PC-9 (cell line): ENCODE measurements around the gene DYRK2. TPM values are rescaled to one million over a fixed set of nuclear protein-coding genes. Genes with fewer than 3 reads are reported as not detected.

Source experiments
- BruUV-seq: library from RNA; stranded (reverse); fragments of 400-500 nt; replicated peaks from 2 replicates; lab custom pipeline; 2021; lab: Mats Ljungman, UMichigan
- CTCF ChIA-PET: fragments of 300-600 bp; sonication (Branson Sonifier 250); formaldehyde crosslinking; loops from one replicate; lab custom pipeline; 2022; ENCODE audit warnings: antibody characterized with exemption; lab: Charles Lee
- POLR2A ChIA-PET: fragments of 300-600 bp; sonication (Branson Sonifier 250); formaldehyde crosslinking; loops from one replicate; lab custom pipeline; 2022; ENCODE audit warnings: antibody characterized with exemption; ENCODE audit not compliant: unreplicated experiment; lab: Charles Lee
- DNase-seq, 2 experiments: peaks; one replicate each; pipeline versions ENCODE4 v3.0.0 to v3.0.0-alpha.2; 2015 to 2022; ENCODE audit warnings: mixed read lengths in 1 of 2
- H2AFZ ChIP-seq: fragments of 200-600 bp; sonication (generic); 2 replicates; pipeline ENCODE4 v1.8.1; 2017; ENCODE audit warnings: antibody characterized with exemption
- H3F3A ChIP-seq: fragments of 200-600 bp; sonication (generic); 2 replicates; pipeline ENCODE4 v1.8.1; 2017; ENCODE audit warnings: antibody characterized with exemption, mild to moderate bottlenecking, low read depth; ENCODE audit not compliant: insufficient read depth
- H3K27ac ChIP-seq: fragments of 200-600 bp; sonication (generic); 2 replicates; pipeline ENCODE4 v1.6.1; 2016; ENCODE audit warnings: mixed run types
- H3K27me3 ChIP-seq: fragments of 200-600 bp; sonication (generic); 2 replicates; pipeline ENCODE4 v1.6.1; 2016; ENCODE audit warnings: low read depth, mixed run types; ENCODE audit not compliant: insufficient read depth
- H3K36me3 ChIP-seq: fragments of 200-600 bp; sonication (generic); 2 replicates; pipeline ENCODE4 v1.6.1; 2016; ENCODE audit warnings: low read depth, mixed run types
- H3K4me1 ChIP-seq: fragments of 200-600 bp; sonication (generic); replicated peaks from 2 replicates; pipeline ENCODE4 v1.6.1; 2016; ENCODE audit warnings: mixed run types; ENCODE audit not compliant: insufficient read depth
- H3K4me2 ChIP-seq: fragments of 200-600 bp; sonication (generic); 2 replicates; pipeline ENCODE4 v1.6.1; 2017; ENCODE audit warnings: mixed run types
- H3K4me3 ChIP-seq: fragments of 200-600 bp; sonication (generic); 2 replicates; pipeline ENCODE4 v1.6.1; 2016; ENCODE audit warnings: mixed run types
- H3K79me2 ChIP-seq: fragments of 200-600 bp; sonication (generic); 2 replicates; pipeline ENCODE4 v1.6.1; 2017; ENCODE audit warnings: low read depth, mixed run types
- H3K9me2 ChIP-seq: fragments of 200-600 bp; sonication (generic); 2 replicates; pipeline ENCODE4 v1.8.1; 2017; ENCODE audit warnings: mild to moderate bottlenecking; ENCODE audit not compliant: insufficient read depth
- H3K9me3 ChIP-seq: fragments of 200-600 bp; sonication (generic); 2 replicates; pipeline ENCODE4 v1.8.1; 2016; ENCODE audit warnings: low read depth; ENCODE audit not compliant: insufficient read depth
- H4K20me1 ChIP-seq: fragments of 200-600 bp; sonication (generic); 2 replicates; pipeline ENCODE4 v1.8.1; 2017; ENCODE audit not compliant: insufficient read depth
- CTCF ChIP-seq: fragments of 200-600 bp; sonication (generic); conservative IDR thresholded peaks from 2 replicates; pipeline ENCODE4 v1.6.1; 2017; ENCODE audit warnings: mixed run types, antibody characterized with exemption, mild to moderate bottlenecking, moderate library complexity
- EZH2 ChIP-seq: fragments of 200-600 bp; sonication (generic); IDR thresholded peaks from 2 replicates; pipeline ENCODE4 v1.8.0; 2017; ENCODE audit warnings: antibody characterized with exemption, low read depth
- intact Hi-C: fragments of 100-400 bp; cut with micrococcal nuclease; formaldehyde crosslinking; loops from one replicate; pipeline ENCODE4 v1.10.0; 2022; ENCODE audit not compliant: unreplicated experiment
- total RNA-seq: library from RNA; stranded (reverse); gene quantifications from 2 replicates; pipeline ENCODE4 v1.2.3, GENCODE V29; 2021

DYRK2 gene
- total RNA-seq, 1 experiment from 2014 or later, result 42.9 TPM

- Histone ChIP-seq H3K79me2 (peaks cover 43% of the 10 kb centered on the region), H3K27me3 (no peaks in the 10 kb centered on the region), H2AFZ (peak overlapping the region; percentile 83), H3K9me3 (no peaks in the 10 kb centered on the region), H3K27ac (peak overlapping the region; percentile 98), H4K20me1 (peaks cover 22% of the 10 kb centered on the region), H3K4me2 (peak overlapping the region; percentile 99), H3K4me3 (peak overlapping the region; percentile 89), H3K9me2 (no peaks in the 10 kb centered on the region), H3F3A (peaks cover 31% of the 10 kb centered on the region), H3K36me3 (peaks cover 12% of the 10 kb centered on the region), H3K4me1 (peaks cover 53% of the 10 kb centered on the region)
- BruUV-seq, result no TSS peak
- ChIA-PET POLR2A (interaction anchor here (0.6 to 1.5 kb wide), 6 partner anchors 18 to 293 kb away, joined by 3 to 10 read pairs (median 3); no protein-coding TSS in a partner anchor), CTCF (interaction anchor here (0.6 to 1.3 kb wide), 3 partner anchors 164 to 576 kb away, joined by 3 to 9 read pairs (median 5); no protein-coding TSS in a partner anchor)
- intact Hi-C loops, result loop anchor here (1.0 to 5.0 kb wide), 9 partner anchors 56 to 376 kb away; no protein-coding TSS in a partner anchor
- no peak for TF ChIP-seq EZH2
- 0 out of 2 replicates have a peak, but pooled peaks have one; percentile 36 for TF ChIP-seq CTCF
- DNase-seq, result peak; percentile 86 to 93
These were observed 585 bp upstream of the DYRK2 start for GRCh38 chr12:67647799-67648520.

GRCh38 chr12:67649261-67649569, 670 bp downstream of the DYRK2 start:
- H3K79me2 ChIP-seq, result peaks cover 56% of the 10 kb centered on the region
- intact Hi-C loops, result loop anchor here (2.0 to 5.0 kb wide), 5 partner anchors 57 to 377 kb away; no protein-coding TSS in a partner anchor
- CTCF ChIA-PET, result no interaction called here

More at GRCh38 chr12:67649261-67649569, 670 bp downstream of the DYRK2 start:
- Histone ChIP-seq H3K4me1 (peaks cover 66% of the 10 kb centered on the region), H3K9me3 (no peaks in the 10 kb centered on the region), H3K27ac (peak overlapping the region; percentile 75), H2AFZ (no peak overlapping the region), H3K9me2 (no peaks in the 10 kb centered on the region), H4K20me1 (peaks cover 31% of the 10 kb centered on the region), H3K4me2 (peak overlapping the region; percentile 87), H3K27me3 (no peaks in the 10 kb centered on the region), H3K4me3 (peak overlapping the region; percentile 91), H3F3A (peaks cover 31% of the 10 kb centered on the region), H3K36me3 (peaks cover 25% of the 10 kb centered on the region)
- no TSS peak for BruUV-seq
- POLR2A ChIA-PET, result no interaction called here
- DNase-seq, result peak in 1 of 2 experiments; percentile 26
- TF ChIP-seq EZH2 (no peak), CTCF (no peak)
